H9 (cell line): ENCODE data around the gene ADAMTSL2. TPM values are rescaled to one million over a fixed set of nuclear protein-coding genes. Genes with fewer than 3 reads are reported as not detected.

Experiments
- DNase-seq: peaks from one replicate; pipeline ENCODE4 v3.0.0-alpha.2; 2017
- H2AFZ ChIP-seq: one replicate; pipeline ENCODE4 v1.6.1; 2013; ENCODE audit warnings: mild to moderate bottlenecking, low read length, control low read depth, moderate library complexity
- H2AK5ac ChIP-seq: 2 replicates; pipeline ENCODE4 v1.6.1; 2013; ENCODE audit warnings: low read length, control low read depth, mixed read lengths; ENCODE audit not compliant: insufficient read length
- H2BK120ac ChIP-seq: one replicate; pipeline ENCODE4 v1.6.1; 2013; ENCODE audit warnings: low read depth, mild to moderate bottlenecking, low read length, control low read depth, inconsistent platforms; ENCODE audit not compliant: poor library complexity, severe bottlenecking
- H2BK12ac ChIP-seq: 2 replicates; pipeline ENCODE4 v1.6.1; 2013; ENCODE audit warnings: low read length, control low read depth, mixed read lengths, low read depth; ENCODE audit not compliant: insufficient read length
- H2BK15ac ChIP-seq: 2 replicates; pipeline ENCODE4 v1.6.1; 2013; ENCODE audit warnings: low read depth, low read length, control low read depth
- H2BK20ac ChIP-seq: one replicate; pipeline ENCODE4 v1.6.1; 2013; ENCODE audit warnings: low read depth, mild to moderate bottlenecking, low read length, control low read depth, inconsistent platforms; ENCODE audit not compliant: poor library complexity, severe bottlenecking
- H2BK5ac ChIP-seq: 2 replicates; pipeline ENCODE4 v1.6.1; 2013; ENCODE audit warnings: low read length, control low read depth, mixed read lengths; ENCODE audit not compliant: insufficient read length
- H3K14ac ChIP-seq: 2 replicates; pipeline ENCODE4 v1.6.1; 2013; ENCODE audit warnings: low read length, control low read depth; ENCODE audit not compliant: insufficient read depth
- H3K18ac ChIP-seq: 2 replicates; pipeline ENCODE4 v1.6.1; 2013; ENCODE audit warnings: low read depth, mild to moderate bottlenecking, mixed read lengths, low read length, control low read depth; ENCODE audit not compliant: insufficient read length
- H3K23ac ChIP-seq: 2 replicates; pipeline ENCODE4 v1.6.1; 2013; ENCODE audit warnings: low read length, control low read depth, mixed read lengths, low read depth; ENCODE audit not compliant: insufficient read length
- H3K23me2 ChIP-seq: 2 replicates; pipeline ENCODE4 v1.6.1; 2013; ENCODE audit warnings: low read depth, mild to moderate bottlenecking, mixed read lengths, low read length, control low read depth; ENCODE audit not compliant: insufficient read length, poor library complexity, severe bottlenecking
- H3K27ac ChIP-seq: 2 replicates; pipeline ENCODE4 v1.5.1; 2013; ENCODE audit warnings: low read length, control low read depth, mixed read lengths, low read depth; ENCODE audit not compliant: insufficient read length
- H3K27me3 ChIP-seq: 2 replicates; pipeline ENCODE4 v1.6.1; 2013; ENCODE audit warnings: low read length, control low read depth, inconsistent platforms; ENCODE audit not compliant: insufficient read depth
- H3K4ac ChIP-seq: 2 replicates; pipeline ENCODE4 v1.6.1; 2013; ENCODE audit warnings: low read depth, mild to moderate bottlenecking, control low read depth, inconsistent platforms, low read length, moderate library complexity
- H3K4me1 ChIP-seq: 2 replicates; pipeline ENCODE4 v1.6.1; 2013; ENCODE audit warnings: low read length, control low read depth, inconsistent platforms; ENCODE audit not compliant: insufficient read depth
- H3K4me2 ChIP-seq: 2 replicates; pipeline ENCODE4 v1.6.1; 2013; ENCODE audit warnings: low read length, control low read depth, mixed read lengths; ENCODE audit not compliant: insufficient read length, insufficient read depth
- H3K56ac ChIP-seq: 2 replicates; pipeline ENCODE4 v1.6.1; 2013; ENCODE audit warnings: low read depth, mild to moderate bottlenecking, mixed read lengths, low read length, control low read depth; ENCODE audit not compliant: insufficient read length
- H3K79me1 ChIP-seq: 2 replicates; pipeline ENCODE4 v1.6.1; 2013; ENCODE audit warnings: low read depth, mild to moderate bottlenecking, moderate library complexity, low read length, control low read depth, inconsistent platforms; ENCODE audit not compliant: insufficient read depth, poor library complexity, severe bottlenecking
- H3K79me2 ChIP-seq: 2 replicates; pipeline ENCODE4 v1.6.1; 2013; ENCODE audit warnings: low read length, control low read depth, inconsistent platforms; ENCODE audit not compliant: insufficient read depth
- H3K9ac ChIP-seq: 2 replicates; pipeline ENCODE4 v1.6.1; 2013; ENCODE audit warnings: low read length, control low read depth, mixed read lengths; ENCODE audit not compliant: insufficient read length; ENCODE audit errors: extremely low read depth
- H3K9me3 ChIP-seq: one replicate; pipeline ENCODE4 v1.6.1; 2013; ENCODE audit warnings: low read depth, low read length, inconsistent platforms; ENCODE audit not compliant: control insufficient read depth
- H3T11ph ChIP-seq: one replicate; pipeline ENCODE4 v1.6.1; 2013; ENCODE audit warnings: mild to moderate bottlenecking, low read length, control low read depth, inconsistent platforms
- H4K20me1 ChIP-seq: one replicate; pipeline ENCODE4 v1.6.1; 2013; ENCODE audit not compliant: control insufficient read depth, insufficient read length, insufficient read depth
- H4K5ac ChIP-seq: 2 replicates; pipeline ENCODE4 v1.6.1; 2013; ENCODE audit warnings: low read depth, mild to moderate bottlenecking, mixed read lengths, low read length, control low read depth; ENCODE audit not compliant: insufficient read length
- H4K8ac ChIP-seq: replicated peaks from 2 replicates; pipeline ENCODE4 v1.6.1; 2013; ENCODE audit warnings: low read length, control low read depth, mixed read lengths, low read depth; ENCODE audit not compliant: insufficient read length
- H4K91ac ChIP-seq: 2 replicates; pipeline ENCODE4 v1.6.1; 2013; ENCODE audit warnings: low read depth, mild to moderate bottlenecking, moderate library complexity, mixed read lengths, low read length, control low read depth; ENCODE audit not compliant: insufficient read length
- H3K27ac Mint-ChIP-seq, 3 experiments: 2 replicates in 2 of 3; 3 replicates in 1 of 3; pipeline ENCODE4 v1.8.0; 2020 to 2021; ENCODE audit warnings: mixed read lengths in 3 of 3, mild to moderate bottlenecking in 1 of 3, moderate library complexity in 1 of 3
- H3K27me3 Mint-ChIP-seq: 2 replicates; pipeline ENCODE4 v1.8.0; 2021; ENCODE audit warnings: low read depth, mild to moderate bottlenecking, moderate library complexity, mixed read lengths
- H3K36me3 Mint-ChIP-seq, 3 experiments: 2 replicates in 2 of 3; 3 replicates in 1 of 3; pipeline ENCODE4 v1.8.0; 2020 to 2021; ENCODE audit warnings: low read depth in 3 of 3, mixed read lengths in 3 of 3; ENCODE audit not compliant: insufficient read depth in 1 of 3
- H3K4me1 Mint-ChIP-seq, 2 experiments: 2 replicates each; pipeline ENCODE4 v1.8.0; 2020; ENCODE audit warnings: mixed read lengths in 2 of 2
- H3K4me3 Mint-ChIP-seq, 2 experiments: 2 replicates in 1 of 2; 3 replicates in 1 of 2; pipeline ENCODE4 v1.8.0; 2020 to 2021; ENCODE audit warnings: mild to moderate bottlenecking in 2 of 2, mixed read lengths in 2 of 2, moderate library complexity in 1 of 2
- H3K9me3 Mint-ChIP-seq, 2 experiments: 2 replicates in 1 of 2; 3 replicates in 1 of 2; pipeline ENCODE4 v1.8.0; 2020; ENCODE audit warnings: mild to moderate bottlenecking in 2 of 2, mixed read lengths in 2 of 2, moderate library complexity in 1 of 2
- CTCF ChIP-seq: fragments of 200-600 bp; sonication (generic); conservative IDR thresholded peaks from 3 replicates; pipeline ENCODE4 v1.8.0; 2021; ENCODE audit warnings: antibody characterized with exemption, mild to moderate bottlenecking
- WGBS: extraction: QIAGEN DNeasy Blood & Tissue Kit; methylation state at CpG from one replicate; pipeline ENCODE4 v1.1.7; 2013; ENCODE audit warnings: missing lambda C conversion rate, low lambda C conversion rate, mixed read lengths; ENCODE audit not compliant: insufficient read length; ENCODE audit errors: extremely low coverage; 5-methylcytosine and 5-hydroxymethylcytosine counted together
- total RNA-seq: library from RNA; stranded (reverse); gene quantifications from 2 replicates; pipeline ENCODE4 v1.2.1, GENCODE V29; 2021

Gene ADAMTSL2
- total RNA-seq, 1 experiment from 2014 or later, result 0.61 TPM

- H3K27me3 Mint-ChIP-seq, result peaks cover 23% of the 10 kb centered on the region
- no peaks in the 10 kb centered on the region for H3K9me3 Mint-ChIP-seq
- peaks cover 7% of the 10 kb centered on the region; the same call in 1 of the 2 replicates for H3K4me1 ChIP-seq
- H2AK5ac ChIP-seq, result no peak overlapping the region
- no peak overlapping the region for H3K23ac ChIP-seq
- no peak overlapping the region for H2BK5ac ChIP-seq
- no peak overlapping the region for H3K4me3 Mint-ChIP-seq
- H3K36me3 Mint-ChIP-seq, result no peaks in the 10 kb centered on the region
- TF ChIP-seq CTCF, result no peak
- H2AFZ ChIP-seq, result no peak overlapping the region
- H3K4me1 Mint-ChIP-seq, result peaks cover 24 to 43% of the 10 kb centered on the region in 2 experiments
- no peak overlapping the region for H3K18ac ChIP-seq
- no peak overlapping the region for H4K5ac ChIP-seq
- no CpG with 5 or more reads among the region's 11 CpGs for WGBS
- no peak for DNase-seq
- no peak overlapping the region for H2BK15ac ChIP-seq
- H2BK120ac ChIP-seq, result no peak overlapping the region
- H3K79me1 ChIP-seq, result no peaks in the 10 kb centered on the region
- no peak overlapping the region for H3K27ac ChIP-seq
- H3K27me3 ChIP-seq, result no peaks in the 10 kb centered on the region; the same call in 1 of the 2 replicates
- no peak overlapping the region for H2BK20ac ChIP-seq
- no peaks in the 10 kb centered on the region for H3K79me2 ChIP-seq
- H3T11ph ChIP-seq, result no peak overlapping the region
- H3K4ac ChIP-seq, result no peak overlapping the region
- H3K14ac ChIP-seq, result no peak overlapping the region; the same call in 1 of the 2 replicates
- H4K91ac ChIP-seq, result no peak overlapping the region
- H2BK12ac ChIP-seq, result no peak overlapping the region
- H3K4me2 ChIP-seq, result no peak overlapping the region
- H3K56ac ChIP-seq, result no peak overlapping the region
- no peaks in the 10 kb centered on the region for H3K9me3 ChIP-seq
- no peaks in the 10 kb centered on the region for H4K20me1 ChIP-seq
- H4K8ac ChIP-seq, result no peak overlapping the region
- no peak overlapping the region for H3K27ac Mint-ChIP-seq
- H3K9ac ChIP-seq, result no peak overlapping the region
- peaks cover 9% of the 10 kb centered on the region for H3K23me2 ChIP-seq
Measured at GRCh38 chr9:133536080-133536479, 1.6 kb downstream of the ADAMTSL2 start.
